ENCODE results near the gene ADSS1.

Gene ADSS1

GRCh38 chr14:104795781-104796686 lies 72.0 kb downstream of the ADSS1 start:
- DNase-seq (ENCODE audit: low read depth), result peak; percentile 47

- no peak for DNase-seq (ENCODE audit: low read depth)
Measured at GRCh38 chr14:104796687-104797081, 72.7 kb downstream of the ADSS1 start.
